NB4 (cell line): ENCODE measurements around the gene CDK12.

Source experiments
- CTCF ChIP-seq: IDR thresholded peaks from one replicate; pipeline ENCODE4 v1.5.1; 2012; ENCODE audit warnings: low read depth, low read length
- MAX ChIP-seq: IDR thresholded peaks from 2 replicates; pipeline ENCODE4 v1.6.1; 2011; ENCODE audit warnings: low read depth, low read length
- POLR2A ChIP-seq: IDR thresholded peaks from 2 replicates; pipeline ENCODE4 v1.6.1; 2011; ENCODE audit warnings: mild to moderate bottlenecking; ENCODE audit not compliant: insufficient read length; ENCODE audit errors: extremely low read depth

- TF ChIP-seq MAX (no peak), CTCF (no peak), POLR2A (no peak)
Measured at GRCh38 chr17:39543176-39543575, 81.9 kb downstream of the CDK12 start.
